Lung (tissue), 12 donors: ENCODE results near the gene RNU6-1. TPM values are rescaled to one million over a fixed set of nuclear protein-coding genes. Genes with fewer than 3 reads are reported as not detected.

Experiments used
- ATAC-seq: fragments of 200-7000 bp; cut with Tn5 transposase; one replicate; pipeline ENCODE4 v1.9.1; 2020; ENCODE audit warnings: moderate number of reproducible peaks; ENCODE audit not compliant: insufficient read depth, low FRiP score
- DNase-seq, 3 donors: peaks; one replicate each; pipeline ENCODE4 v3.0.0-alpha.2; 2013 to 2017
- H3K27ac ChIP-seq, 2 donors: one replicate each; pipeline ENCODE4 v1.5.1; 2013; ENCODE audit warnings: mild to moderate bottlenecking in 2 of 2, moderate library complexity in 2 of 2, control low read depth in 1 of 2, inconsistent platforms in 1 of 2, low read depth in 1 of 2, low read length in 1 of 2
- H3K27me3 ChIP-seq, 3 donors: one replicate each; pipeline ENCODE4 v1.5.1; 2013; ENCODE audit warnings: low read length in 2 of 3; ENCODE audit not compliant: control insufficient read depth in 3 of 3, insufficient read depth in 3 of 3
- H3K36me3 ChIP-seq, 4 donors: one replicate each; pipeline ENCODE4 v1.5.1; 2013; ENCODE audit warnings: low read length in 4 of 4, mild to moderate bottlenecking in 1 of 4, moderate library complexity in 1 of 4; ENCODE audit not compliant: control insufficient read depth in 4 of 4, insufficient read depth in 4 of 4
- H3K4me1 ChIP-seq, 5 donors: one replicate each; pipeline ENCODE4 v1.5.1; 2013; ENCODE audit warnings: low read length in 5 of 5, mild to moderate bottlenecking in 2 of 5, moderate library complexity in 1 of 5; ENCODE audit not compliant: control insufficient read depth in 5 of 5, insufficient read depth in 5 of 5
- H3K4me3 ChIP-seq: one replicate; pipeline ENCODE4 v1.5.1; 2013; ENCODE audit warnings: mild to moderate bottlenecking, control low read depth, moderate library complexity
- H3K9ac ChIP-seq, 2 donors: one replicate each; pipeline ENCODE4 v1.5.1; 2013; ENCODE audit warnings: low read length in 2 of 2, control low read depth in 1 of 2; ENCODE audit not compliant: insufficient read depth in 1 of 2
- H3K9me3 ChIP-seq, 4 donors: one replicate each; pipeline ENCODE4 v1.5.1; 2013; ENCODE audit warnings: low read length in 3 of 4, mild to moderate bottlenecking in 1 of 4, moderate library complexity in 1 of 4; ENCODE audit not compliant: control insufficient read depth in 4 of 4, insufficient read depth in 3 of 4
- WGBS, 2 donors: extraction: QIAGEN DNeasy Blood & Tissue Kit; methylation state at CpG; one replicate each; pipeline ENCODE4 v1.1.7; 2013; 5-methylcytosine and 5-hydroxymethylcytosine counted together
- polyA plus RNA-seq, 2 donors: library from polyadenylated mRNA; stranded (reverse); fragments of 200-250 nt; gene quantifications; one replicate each; pipeline ENCODE4 v1.2.1, GENCODE V29; 2013
- total RNA-seq, 2 donors: library from RNA; depleted of rRNA in 1 of 2; stranded (reverse); fragments of >200 nt in 1 of 2; gene quantifications; one replicate each; pipeline ENCODE4 v1.2.1, GENCODE V29; 2014 to 2021
- TF ChIP-seq, protein P1 (sequence below): IDR thresholded peaks from 2 replicates; pipeline ENCODE4 v1.5.1; 2012; ENCODE audit warnings: mild to moderate bottlenecking; ENCODE audit errors: control extremely low read depth, extremely low read depth
- donor health status: control.
- donor health status: control.
- donor health status: Bipolar disorder and iron deficiency.
- donor health status: healthy.
- donor health status: DM: yes; HTN: yes; CAD: no.

RNU6-1 gene
- total and polyA plus RNA-seq, 4 donors = not detected

DNA sequence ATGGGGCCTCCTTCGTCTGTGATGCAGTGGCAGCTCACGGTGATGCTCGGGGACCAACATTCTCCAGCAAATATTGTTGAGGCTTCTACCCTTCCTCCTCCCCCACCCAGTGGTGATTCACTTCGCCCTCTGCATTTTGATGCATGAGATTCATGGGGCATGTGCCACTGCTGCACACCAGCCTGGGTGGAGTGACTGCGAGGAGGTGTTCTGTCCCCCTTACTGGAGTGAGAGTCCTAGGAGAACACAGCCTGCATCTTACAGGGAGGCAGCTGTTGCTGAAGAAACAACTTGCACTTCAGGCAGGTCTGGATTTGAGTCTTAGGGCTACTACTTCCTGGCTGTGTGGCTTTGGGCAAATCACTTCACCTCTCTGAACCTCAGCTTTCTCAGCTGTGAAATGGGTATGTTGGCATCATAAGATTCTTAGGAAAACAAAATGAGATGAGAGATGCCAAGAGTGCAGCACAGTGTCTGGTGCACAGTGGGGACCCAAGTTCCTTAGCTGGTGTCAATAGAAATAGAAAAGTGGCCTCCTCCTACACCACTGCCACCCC is 24.7 kb downstream of the RNU6-1 start:
- no peak for ATAC-seq
- WGBS, 2 donors = 78 to 87% methylated on average over 5 of the region's 5 CpGs
- peak in 1 of 3 donors; percentile 3 for DNase-seq

DNA sequence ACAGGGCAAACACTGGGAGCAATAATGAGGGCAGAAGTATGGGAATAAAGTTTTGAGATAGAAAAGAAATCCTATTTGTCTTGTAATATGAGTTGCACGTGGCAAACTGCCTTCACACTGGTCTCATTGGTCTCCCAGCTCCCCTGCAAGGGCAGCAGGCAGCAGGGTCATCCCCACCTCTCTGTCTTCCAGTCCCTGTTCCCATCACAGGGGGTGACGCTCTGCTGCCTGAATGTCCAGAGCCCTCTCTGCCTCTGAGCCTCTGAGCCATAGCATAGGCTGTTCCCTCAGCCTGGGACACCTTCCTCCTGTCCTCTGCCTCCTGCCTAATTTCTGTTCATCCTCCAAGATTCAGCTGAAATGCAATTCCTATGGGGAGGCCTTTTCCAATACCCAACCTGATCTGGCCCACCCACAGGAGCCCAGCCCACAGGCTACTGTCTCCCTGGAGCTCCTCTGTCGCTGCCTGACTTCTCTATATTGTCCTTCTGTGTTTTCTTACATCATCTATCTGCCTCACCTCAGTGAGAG is 26.7 kb downstream of the RNU6-1 start:
- WGBS, 2 donors = 81% methylated on average over 3 of the region's 3 CpGs
- peak in 1 of 3 donors; percentile 6 for DNase-seq
- ATAC-seq = no peak
- TF ChIP-seq, protein P1, sequence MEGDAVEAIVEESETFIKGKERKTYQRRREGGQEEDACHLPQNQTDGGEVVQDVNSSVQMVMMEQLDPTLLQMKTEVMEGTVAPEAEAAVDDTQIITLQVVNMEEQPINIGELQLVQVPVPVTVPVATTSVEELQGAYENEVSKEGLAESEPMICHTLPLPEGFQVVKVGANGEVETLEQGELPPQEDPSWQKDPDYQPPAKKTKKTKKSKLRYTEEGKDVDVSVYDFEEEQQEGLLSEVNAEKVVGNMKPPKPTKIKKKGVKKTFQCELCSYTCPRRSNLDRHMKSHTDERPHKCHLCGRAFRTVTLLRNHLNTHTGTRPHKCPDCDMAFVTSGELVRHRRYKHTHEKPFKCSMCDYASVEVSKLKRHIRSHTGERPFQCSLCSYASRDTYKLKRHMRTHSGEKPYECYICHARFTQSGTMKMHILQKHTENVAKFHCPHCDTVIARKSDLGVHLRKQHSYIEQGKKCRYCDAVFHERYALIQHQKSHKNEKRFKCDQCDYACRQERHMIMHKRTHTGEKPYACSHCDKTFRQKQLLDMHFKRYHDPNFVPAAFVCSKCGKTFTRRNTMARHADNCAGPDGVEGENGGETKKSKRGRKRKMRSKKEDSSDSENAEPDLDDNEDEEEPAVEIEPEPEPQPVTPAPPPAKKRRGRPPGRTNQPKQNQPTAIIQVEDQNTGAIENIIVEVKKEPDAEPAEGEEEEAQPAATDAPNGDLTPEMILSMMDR = no peak
- H3K4me3 ChIP-seq = no peak overlapping the region
- peaks cover 0 to 10% (median 0%) of the 10 kb centered on the region in 4 donors for H3K9me3 ChIP-seq
- no peaks in the 10 kb centered on the region for H3K36me3 ChIP-seq
- H3K27me3 ChIP-seq = peaks cover 0 to 17% (median 10%) of the 10 kb centered on the region in 3 donors
- H3K27ac ChIP-seq = no peak overlapping the region
- H3K4me1 ChIP-seq = no peaks in the 10 kb centered on the region
- no peak overlapping the region for H3K9ac ChIP-seq

More for the DNA sequence above, 24.7 kb downstream of the RNU6-1 start:
- peaks cover 0 to 10% (median 0%) of the 10 kb centered on the region in 4 donors for H3K9me3 ChIP-seq
- TF ChIP-seq, protein P1 = no peak
- no peak overlapping the region for H3K27ac ChIP-seq
- H3K4me1 ChIP-seq = peaks cover 0 to 4% (median 0%) of the 10 kb centered on the region in 5 donors
- H3K27me3 ChIP-seq = peaks cover 1 to 35% (median 27%) of the 10 kb centered on the region in 3 donors
- no peak overlapping the region for H3K9ac ChIP-seq
- H3K4me3 ChIP-seq = no peak overlapping the region
- no peaks in the 10 kb centered on the region for H3K36me3 ChIP-seq

DNA sequence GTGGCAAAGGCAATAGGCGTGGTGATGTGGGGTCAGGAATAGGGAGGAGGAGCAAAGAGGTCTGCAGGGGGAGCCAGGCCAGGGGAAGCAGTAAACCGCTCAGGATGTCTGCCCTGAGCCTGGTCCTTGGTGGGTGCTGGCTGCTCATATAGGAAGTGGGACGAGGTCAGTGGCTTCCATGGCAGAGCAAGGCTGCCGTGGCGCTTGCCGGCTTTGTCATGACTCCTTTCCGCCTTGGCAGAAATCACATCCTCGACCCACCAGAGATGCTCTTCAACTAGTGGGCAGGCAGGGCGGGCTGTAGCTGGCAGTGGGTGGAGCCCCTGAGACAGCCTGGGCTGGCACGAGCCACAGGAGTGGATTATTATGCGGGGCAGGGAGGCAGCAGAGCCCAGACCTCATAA is 27.6 kb downstream of the RNU6-1 start:
- 47 to 76% methylated on average over 11 of the region's 11 CpGs for WGBS, 2 donors
- Histone ChIP-seq H3K27me3 (peaks cover 0 to 14% (median 5%) of the 10 kb centered on the region in 3 donors), H3K27ac (no peak overlapping the region), H3K9ac (no peak overlapping the region), H3K9me3 (peaks cover 0 to 8% (median 0%) of the 10 kb centered on the region in 4 donors), H3K4me1 (no peaks in the 10 kb centered on the region), H3K36me3 (peaks cover 0 to 5% (median 0%) of the 10 kb centered on the region in 4 donors), H3K4me3 (no peak overlapping the region)
- DNase-seq (peak in 1 of 3 donors; percentile 6), ATAC-seq (no peak)
- TF ChIP-seq, protein P1 = no peak
